GM19455 (cell line): Measurements from ENCODE around the gene KDM2B.
A peak's percentile ranks its signal among the peaks of the same experiment; 100 is the strongest.

Experiments used
- ATAC-seq: cut with Tn5 transposase; IDR thresholded peaks from one replicate; pipeline ENCODE4 v1.9.1; 2021; ENCODE audit not compliant: unreplicated experiment

The KDM2B gene

DNA sequence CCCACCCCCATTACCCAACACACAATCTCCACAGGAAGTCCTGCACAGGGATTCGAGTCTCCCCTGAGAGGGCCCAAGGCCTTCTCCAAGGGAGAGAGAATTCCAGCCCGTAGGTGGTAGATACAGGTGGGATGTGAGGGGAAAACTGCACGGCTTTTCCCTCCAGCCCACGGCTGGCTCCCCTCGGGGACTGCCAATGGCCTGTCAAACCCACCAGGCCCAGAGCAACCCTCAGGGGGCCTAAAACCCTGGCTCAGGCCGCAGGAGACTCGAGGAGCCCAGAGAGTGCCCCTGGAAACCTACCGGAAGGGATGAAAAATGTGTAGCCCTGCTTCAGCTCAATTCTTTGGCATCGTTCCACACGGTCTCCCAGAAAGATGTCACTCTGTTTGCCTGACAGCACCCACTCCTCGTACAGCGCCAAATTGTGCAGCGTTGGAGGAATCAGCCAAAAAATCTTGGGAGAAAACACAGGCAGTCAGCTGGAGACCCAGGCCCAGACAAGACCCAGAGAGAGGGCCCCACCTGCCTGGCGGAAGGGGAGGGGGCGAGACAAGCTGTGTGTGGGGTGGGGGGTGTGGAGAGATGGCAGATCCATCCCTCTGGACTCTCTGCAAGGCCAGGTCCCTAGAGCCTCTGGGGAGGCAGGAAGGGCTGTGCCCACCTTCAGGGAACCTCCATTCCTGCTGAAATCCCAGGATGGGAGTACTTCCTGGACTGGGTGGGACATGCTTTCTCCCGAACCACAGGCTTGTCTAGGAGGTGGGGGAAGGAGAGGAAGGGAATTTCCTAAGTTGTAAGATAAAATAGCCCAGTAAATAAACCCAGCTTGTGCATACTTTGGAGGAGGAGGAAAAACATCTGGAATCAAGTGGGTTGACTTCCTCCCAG, 48.1 kb downstream of the KDM2B start:
- ATAC-seq, result no peak

- ATAC-seq, result no peak
These were observed 49.5 kb downstream of the KDM2B start for GRCh38 chr12:121531356-121531750.

DNA sequence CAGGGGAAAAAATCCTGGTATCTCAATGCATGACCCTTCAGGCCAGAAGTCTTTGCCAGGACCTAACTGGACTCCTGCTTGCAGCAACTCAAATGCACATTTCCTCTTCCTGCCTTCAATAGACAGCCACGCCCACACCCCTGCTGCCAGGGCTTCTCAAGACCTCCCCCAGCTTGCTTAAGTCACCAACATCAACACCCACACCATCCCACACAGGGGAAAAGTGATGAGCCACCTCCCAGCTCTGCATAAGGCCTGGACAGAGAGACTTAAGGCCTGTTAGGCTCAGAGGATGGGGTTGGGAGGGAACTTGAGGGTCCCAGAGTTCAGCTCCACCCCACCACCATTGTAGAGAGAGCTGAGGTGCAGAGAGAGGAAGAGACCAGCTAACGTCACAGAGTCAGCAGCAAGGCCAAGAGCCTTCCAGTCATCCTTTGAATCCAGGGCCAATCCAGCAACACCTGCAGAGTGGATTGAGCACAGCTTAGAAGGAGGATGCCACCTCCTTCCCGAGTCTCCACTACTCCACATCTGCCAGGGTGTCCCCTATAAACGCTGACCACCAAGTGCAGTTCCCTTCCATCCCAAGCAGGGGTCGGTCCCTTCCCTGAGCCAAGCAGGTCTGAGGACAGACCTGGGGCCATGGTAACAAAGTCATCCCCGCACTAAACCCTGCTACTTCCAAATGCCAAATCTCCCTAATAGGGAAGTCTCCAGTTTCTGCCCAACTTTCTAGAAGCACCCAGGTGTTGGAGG, 50.0 kb downstream of the KDM2B start:
- ATAC-seq, result peak; percentile 45

- no peak for ATAC-seq
These were observed 51.6 kb downstream of the KDM2B start for GRCh38 chr12:121529184-121529583.

DNA sequence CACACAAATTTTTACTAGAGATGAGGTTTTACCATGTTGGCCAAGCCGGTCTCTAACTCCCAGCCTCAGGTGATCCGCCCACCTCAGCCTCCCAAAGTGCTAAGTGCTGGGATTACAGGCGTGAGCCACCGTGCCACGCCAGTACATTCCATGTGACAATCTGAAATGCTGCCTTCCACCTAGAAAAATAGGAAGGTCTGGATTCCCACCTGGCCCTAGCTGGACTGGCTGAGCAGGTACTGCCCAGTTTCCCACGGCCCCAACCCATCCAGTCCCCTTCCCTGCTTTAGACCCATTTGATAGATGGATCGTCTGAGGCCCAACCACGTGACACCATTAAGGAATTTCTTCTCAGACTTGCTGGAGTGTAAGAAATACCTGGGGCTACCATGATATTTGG, 55.4 kb downstream of the KDM2B start:
- no peak for ATAC-seq

DNA sequence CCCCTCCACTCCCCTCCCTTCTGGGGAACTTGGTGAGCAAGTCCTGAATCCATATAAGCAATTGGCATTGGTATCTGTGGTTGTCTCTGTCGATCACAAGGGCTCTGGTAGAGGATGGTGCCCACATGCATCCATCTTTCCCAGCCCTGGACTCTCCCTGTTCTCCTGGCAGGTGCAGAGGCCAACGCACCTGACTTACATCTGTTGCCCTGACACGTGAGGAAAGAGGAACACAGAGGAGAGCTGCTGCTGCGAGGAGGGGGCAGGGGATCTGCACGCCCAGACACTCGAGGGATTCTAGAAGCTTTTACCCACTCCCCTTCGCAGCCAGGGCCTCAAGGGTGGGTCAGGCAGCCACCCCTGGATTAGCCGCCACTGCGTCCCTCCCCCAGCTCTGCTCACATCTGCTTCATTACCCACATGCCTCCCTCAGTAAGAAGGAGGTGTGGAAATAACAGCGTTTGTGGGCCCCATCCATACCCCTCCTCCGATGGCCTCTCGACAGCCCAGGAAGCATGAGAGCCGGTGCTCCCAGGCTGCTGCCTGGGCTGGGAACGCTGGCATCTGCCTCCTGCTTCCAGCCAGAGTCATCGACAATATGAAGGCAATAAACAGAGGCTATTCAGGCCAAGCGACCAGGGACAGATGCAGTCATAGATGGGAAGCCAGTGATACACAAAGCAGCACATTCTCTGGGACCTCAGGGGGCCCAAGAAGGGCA, 56.5 kb downstream of the KDM2B start:
- ATAC-seq, result no peak

DNA sequence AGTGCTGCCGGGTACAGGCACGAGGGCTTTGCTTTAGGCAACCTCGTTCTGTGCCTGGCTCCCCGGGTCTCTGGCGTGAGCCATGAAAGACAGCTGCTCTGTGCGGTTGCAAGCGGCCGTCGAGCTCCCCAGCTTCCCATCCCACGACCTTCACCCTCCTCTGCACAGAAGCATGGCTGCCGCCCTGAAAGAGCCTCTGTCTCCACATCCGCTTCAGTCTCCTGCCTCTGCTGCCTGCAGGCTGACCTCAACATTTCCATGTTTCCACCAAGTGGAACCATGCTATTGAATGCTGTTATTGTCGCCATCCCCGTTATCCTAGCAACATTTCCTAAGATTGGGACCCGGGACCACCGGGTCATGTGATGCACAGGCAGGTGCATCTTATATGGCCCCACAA, 57.1 kb downstream of the KDM2B start:
- no peak for ATAC-seq

- ATAC-seq, result no peak
These were observed 57.9 kb downstream of the KDM2B start for GRCh38 chr12:121522971-121523370.

GRCh38 chr12:121520586-121521086, 60.2 kb downstream of the KDM2B start:
- ATAC-seq, result no peak

DNA sequence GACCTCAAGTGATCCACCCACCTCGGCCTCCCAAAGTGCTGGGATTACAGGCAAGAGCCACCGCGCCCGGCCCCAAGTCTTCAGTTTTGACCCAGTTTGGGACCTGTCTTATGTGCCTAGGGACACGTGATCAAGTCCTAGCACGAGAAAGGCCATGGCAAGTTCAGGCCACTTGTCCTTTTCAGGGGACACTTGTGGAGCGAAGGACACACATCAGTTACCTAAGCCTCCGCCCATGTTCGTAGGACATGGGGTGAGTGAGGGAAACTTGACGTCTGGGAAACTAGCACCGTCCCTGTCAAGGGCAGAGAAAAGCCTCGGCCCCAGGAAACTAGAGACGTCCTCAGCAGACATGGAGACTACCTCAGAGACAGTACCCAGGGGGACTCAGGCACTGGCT, 60.7 kb downstream of the KDM2B start:
- no peak for ATAC-seq

DNA sequence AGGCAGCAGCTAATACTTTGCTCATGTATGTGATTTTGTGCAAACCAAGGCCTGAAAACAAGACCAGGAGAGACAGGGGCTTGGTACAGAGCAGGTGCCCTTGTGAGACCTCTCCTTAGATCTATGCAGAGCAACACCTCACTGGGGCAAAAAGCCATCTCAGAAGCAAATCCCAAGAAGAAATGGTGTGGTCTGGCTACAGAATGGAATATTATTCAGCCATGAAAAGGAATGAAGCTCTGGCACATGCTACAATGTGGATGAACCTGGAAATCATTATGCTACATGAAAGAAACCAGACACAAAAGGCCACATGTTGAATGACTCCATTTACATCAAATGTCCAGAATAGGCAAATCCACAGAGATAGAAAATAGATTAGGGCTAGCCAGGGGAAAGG, 61.6 kb downstream of the KDM2B start:
- no peak for ATAC-seq

DNA sequence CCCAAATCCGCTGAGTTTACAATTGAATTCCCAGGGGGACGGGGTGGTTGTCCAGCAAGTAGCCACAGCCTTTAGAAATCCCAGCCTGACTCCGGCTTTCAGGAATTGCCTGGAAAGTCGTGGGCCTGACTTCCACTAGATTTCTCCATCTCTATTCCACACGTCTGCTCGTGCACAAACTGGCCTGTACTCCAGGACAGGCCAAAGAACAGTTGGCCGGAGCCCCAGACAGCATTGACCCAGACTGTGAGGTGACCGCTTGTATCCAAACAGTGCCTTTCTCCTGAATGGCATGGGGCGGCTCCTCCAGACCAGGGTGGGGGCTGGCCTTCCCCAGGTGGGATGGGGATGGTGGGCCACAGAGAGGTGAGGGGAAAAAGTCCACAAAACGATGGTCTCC, 62.2 kb downstream of the KDM2B start:
- ATAC-seq, result no peak

- ATAC-seq, result no peak
These were observed 64.3 kb downstream of the KDM2B start for GRCh38 chr12:121516437-121517011.

DNA sequence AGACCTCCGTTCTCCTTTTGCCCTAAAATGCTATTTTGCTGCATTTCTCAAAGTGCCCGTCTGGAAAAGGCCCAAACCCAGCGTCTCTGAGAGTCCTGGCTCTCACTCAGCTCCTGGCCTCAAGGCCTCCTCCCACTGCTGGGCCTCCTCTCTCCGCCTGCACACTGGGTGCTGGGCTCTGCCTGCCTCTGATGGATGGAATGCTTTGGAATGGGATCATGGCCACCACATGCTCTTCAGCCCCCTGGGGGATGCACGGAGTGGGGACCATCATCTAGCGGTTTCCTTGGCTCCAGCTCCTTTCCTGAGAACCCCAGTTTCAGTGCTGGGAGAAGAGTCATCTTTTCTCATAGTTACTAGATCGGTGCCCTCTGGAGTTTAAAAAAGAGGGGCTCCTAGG, 65.2 kb downstream of the KDM2B start:
- no peak for ATAC-seq

DNA sequence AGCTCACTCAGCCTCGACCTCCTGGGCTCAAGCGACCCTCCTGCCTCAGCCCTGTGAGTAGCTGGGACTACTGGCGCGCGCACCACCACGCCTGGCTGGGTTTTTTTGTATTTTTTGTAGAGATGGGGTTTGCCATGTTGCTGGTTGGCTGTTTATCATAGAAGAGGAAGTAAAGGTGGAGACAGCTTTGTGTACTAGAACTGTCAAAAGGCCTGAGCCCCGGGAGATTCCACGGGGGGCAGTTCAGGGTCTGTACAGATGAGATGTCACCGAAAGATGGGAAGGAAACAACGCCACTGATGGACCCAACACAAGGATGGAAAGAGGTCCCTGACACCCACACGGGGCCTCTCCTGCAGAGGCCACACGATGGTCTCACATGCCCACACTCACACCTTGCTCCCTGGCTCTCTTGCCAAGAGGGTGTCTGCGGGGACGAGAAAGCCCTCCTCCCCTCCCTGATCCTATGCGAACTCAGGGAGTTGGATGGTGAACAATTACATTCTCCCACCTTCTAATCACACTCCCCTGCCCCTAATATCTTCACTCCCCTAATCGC, 66.6 kb downstream of the KDM2B start:
- ATAC-seq, result peak; percentile 51

DNA sequence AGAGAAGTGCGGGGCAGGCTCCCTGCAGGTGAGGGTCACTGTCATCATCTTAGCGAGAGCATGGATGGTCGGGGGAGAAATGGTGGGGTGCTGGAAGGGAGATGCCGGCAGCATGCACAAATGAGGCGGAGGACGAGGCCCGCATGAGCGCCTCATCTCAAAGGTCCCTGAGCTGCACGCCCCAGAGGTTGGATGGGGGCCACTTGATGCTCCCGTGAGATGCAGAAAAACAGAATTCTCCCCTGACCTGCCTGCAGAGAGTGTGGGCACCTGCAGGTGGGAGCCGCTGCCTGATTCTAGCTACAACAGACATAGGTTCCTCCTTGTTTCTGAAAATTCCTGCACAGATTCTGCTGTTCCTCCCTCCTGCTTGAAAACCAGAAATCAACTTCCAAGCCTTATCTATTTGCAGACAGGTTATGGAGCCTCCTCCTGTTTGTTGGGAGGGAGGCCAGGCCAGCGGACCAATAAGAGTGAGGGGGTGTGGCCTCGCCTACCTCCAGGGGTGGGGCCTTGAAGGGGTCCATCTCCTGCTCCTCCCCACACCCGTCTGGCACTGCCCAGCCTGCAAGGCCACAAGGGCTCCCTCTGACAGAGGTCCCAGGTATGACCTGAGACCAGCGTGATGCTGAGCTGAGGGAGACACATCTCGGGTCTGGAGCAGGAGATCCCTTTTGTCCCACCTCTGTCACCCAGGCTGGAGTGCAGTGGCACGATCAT, 67.2 kb downstream of the KDM2B start:
- peak; percentile 75 for ATAC-seq

GRCh38 chr12:121512561-121512960, 68.3 kb downstream of the KDM2B start:
- ATAC-seq, result no peak

DNA sequence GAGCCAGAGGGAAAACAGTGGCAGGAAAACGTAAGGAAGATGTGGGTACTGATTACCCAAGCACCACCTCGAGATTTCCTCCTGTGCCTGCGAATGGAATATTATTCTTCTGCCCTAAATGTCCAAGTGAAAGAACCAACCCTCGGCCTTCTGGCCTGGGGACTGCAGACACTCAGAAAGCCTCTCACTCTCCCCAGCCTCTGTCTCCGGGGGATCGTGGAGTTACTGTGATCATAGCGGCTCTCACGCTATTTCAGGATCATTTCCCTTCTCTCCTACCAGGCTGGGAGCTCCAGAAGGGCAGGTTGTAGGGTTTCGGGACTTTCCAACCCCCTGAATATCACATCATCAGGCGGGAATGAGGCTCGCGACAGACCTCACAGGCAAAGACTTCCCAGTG, 68.9 kb downstream of the KDM2B start:
- no peak for ATAC-seq

DNA sequence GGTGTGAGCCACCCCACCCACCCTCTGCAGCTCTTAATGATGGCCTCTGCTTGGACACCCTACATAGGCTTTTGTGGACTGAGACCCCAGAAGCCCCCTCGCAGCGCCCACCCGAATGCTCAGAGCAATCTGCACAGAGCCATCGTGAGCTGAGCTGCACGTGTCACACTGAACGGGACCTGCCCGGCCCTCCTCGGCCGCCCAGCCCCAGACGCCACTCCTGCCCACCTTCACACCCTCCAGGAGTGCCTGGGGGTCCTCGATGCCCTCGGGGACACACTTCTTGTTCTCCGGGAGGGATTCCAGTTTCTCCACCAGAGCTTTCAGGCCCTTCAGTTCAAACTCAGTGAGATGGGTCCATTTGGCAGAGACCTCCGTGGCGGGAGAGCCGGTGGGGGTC, 71.5 kb downstream of the KDM2B start:
- no peak for ATAC-seq

DNA sequence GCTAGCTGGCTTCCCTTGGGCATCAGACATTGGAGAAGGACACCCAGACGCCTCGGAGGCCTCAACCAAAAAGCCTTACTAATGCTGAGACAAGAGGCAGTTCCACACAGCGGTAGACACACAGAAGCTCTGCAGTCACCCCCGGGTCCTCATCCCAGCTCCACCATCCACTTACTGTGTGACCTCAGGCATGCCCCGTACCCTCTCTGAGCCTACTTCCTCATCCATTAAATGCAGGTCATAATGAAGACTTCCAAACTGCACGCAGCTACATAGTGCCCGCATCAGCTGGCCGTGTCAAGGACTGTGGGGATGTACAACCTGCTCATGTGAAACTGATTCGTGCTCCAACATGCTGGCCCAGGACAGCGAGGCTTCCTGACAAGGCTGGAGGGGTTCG, 72.3 kb downstream of the KDM2B start:
- no peak for ATAC-seq
